ENCODE results near the gene ONECUT3.
A peak's percentile ranks its signal among the peaks of the same experiment; 100 is the strongest.

Gene ONECUT3

GRCh38 chr19:1765904-1766799, 12.8 kb downstream of the ONECUT3 start:
- peaks cover 10% of the 10 kb centered on the region for H3K9me3 ChIP-seq (ENCODE audit: control insufficient read depth, insufficient read depth, low read depth, low read length)
- H3K36me3 ChIP-seq (ENCODE audit: control insufficient read depth, insufficient read depth, low read length) = no peaks in the 10 kb centered on the region
- no peak overlapping the region for H3K9ac ChIP-seq (ENCODE audit: low read length)
- H3K4me1 ChIP-seq (ENCODE audit: control insufficient read depth, insufficient read depth, low read length) = peaks cover 19% of the 10 kb centered on the region
- peaks cover 98% of the 10 kb centered on the region for H3K27me3 ChIP-seq (ENCODE audit: control insufficient read depth, insufficient read depth, low read length)
- peak overlapping the region; percentile 18; the same call in 1 of the 2 replicates for H3K4me3 ChIP-seq (ENCODE audit: low read depth, low read length)
- no peak overlapping the region for H3K27ac ChIP-seq (ENCODE audit: low read depth, low read length)

- H3K4me3 ChIP-seq (ENCODE audit: low read depth, low read length) = peak overlapping the region; percentile 18; the same call in 1 of the 2 replicates
These were observed 13.6 kb downstream of the ONECUT3 start for GRCh38 chr19:1766800-1767352.

GRCh38 chr19:1767464-1767933, 14.2 kb downstream of the ONECUT3 start:
- Histone ChIP-seq H3K4me1 (ENCODE audit: control insufficient read depth, insufficient read depth, low read length) (peaks cover 19% of the 10 kb centered on the region), H3K27me3 (ENCODE audit: control insufficient read depth, insufficient read depth, low read length) (peaks cover 94% of the 10 kb centered on the region), H3K9ac (ENCODE audit: low read length) (no peak overlapping the region), H3K27ac (ENCODE audit: low read depth, low read length) (no peak overlapping the region), H3K4me3 (ENCODE audit: low read depth, low read length) (0 out of 2 replicates have a peak overlapping the region, but pooled peaks have one; percentile 18), H3K36me3 (ENCODE audit: control insufficient read depth, insufficient read depth, low read length) (no peaks in the 10 kb centered on the region), H3K9me3 (ENCODE audit: control insufficient read depth, insufficient read depth, low read depth, low read length) (peaks cover 14% of the 10 kb centered on the region)

More at GRCh38 chr19:1766800-1767352, 13.6 kb downstream of the ONECUT3 start:
- Histone ChIP-seq H3K4me1 (ENCODE audit: control insufficient read depth, insufficient read depth, low read length) (peaks cover 19% of the 10 kb centered on the region), H3K27ac (ENCODE audit: low read depth, low read length) (no peak overlapping the region), H3K9ac (ENCODE audit: low read length) (no peak overlapping the region), H3K36me3 (ENCODE audit: control insufficient read depth, insufficient read depth, low read length) (no peaks in the 10 kb centered on the region), H3K9me3 (ENCODE audit: control insufficient read depth, insufficient read depth, low read depth, low read length) (peaks cover 14% of the 10 kb centered on the region), H3K27me3 (ENCODE audit: control insufficient read depth, insufficient read depth, low read length) (peaks cover 97% of the 10 kb centered on the region)

GRCh38 chr19:1768248-1768647, 14.9 kb downstream of the ONECUT3 start:
- H3K27ac ChIP-seq (ENCODE audit: low read depth, low read length) = no peak overlapping the region
- H3K36me3 ChIP-seq (ENCODE audit: control insufficient read depth, insufficient read depth, low read length) = no peaks in the 10 kb centered on the region
- H3K4me3 ChIP-seq (ENCODE audit: low read depth, low read length) = no peak overlapping the region
- no peak overlapping the region for H3K9ac ChIP-seq (ENCODE audit: low read length)
- H3K9me3 ChIP-seq (ENCODE audit: control insufficient read depth, insufficient read depth, low read depth, low read length) = peaks cover 14% of the 10 kb centered on the region
- peaks cover 93% of the 10 kb centered on the region for H3K27me3 ChIP-seq (ENCODE audit: control insufficient read depth, insufficient read depth, low read length)
- H3K4me1 ChIP-seq (ENCODE audit: control insufficient read depth, insufficient read depth, low read length) = peaks cover 19% of the 10 kb centered on the region

DNA sequence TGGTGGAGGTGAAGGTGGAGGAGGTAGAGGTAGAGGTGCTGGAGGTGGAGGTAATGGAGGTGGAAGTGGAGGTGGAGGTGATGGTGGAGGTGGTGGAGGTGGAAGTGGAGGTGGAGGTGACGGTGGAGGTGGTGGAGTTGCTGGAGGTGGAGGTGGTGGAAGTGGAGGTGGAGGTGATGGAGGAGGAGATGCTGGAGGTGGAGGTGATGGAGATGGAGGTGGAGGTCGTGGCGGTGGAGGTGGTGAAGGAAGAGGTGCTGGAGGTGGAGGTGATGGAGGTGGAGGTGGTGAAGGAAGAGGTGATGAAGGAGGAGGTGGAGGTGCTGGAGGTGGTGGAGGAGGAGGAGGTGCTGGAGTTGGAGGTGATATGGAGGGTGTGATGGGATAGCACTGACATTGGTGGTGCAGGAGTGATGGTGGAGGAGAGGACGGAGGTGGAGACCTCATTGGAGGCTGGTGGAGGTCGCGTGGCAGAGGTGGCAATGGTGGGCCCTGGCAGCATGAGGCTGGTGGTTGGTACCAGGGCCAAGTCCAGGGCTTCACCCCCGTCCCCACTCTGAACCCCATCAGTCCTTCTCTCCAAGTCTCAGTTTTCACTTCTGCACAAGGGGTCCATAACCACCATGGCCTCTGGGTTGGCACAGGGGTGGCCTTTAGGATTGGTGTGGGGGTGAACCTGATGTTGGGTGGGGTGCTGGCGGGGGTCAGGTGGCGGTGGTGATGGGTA, 15.8 kb downstream of the ONECUT3 start:
- Histone ChIP-seq H3K27ac (ENCODE audit: low read depth, low read length) (no peak overlapping the region), H3K4me1 (ENCODE audit: control insufficient read depth, insufficient read depth, low read length) (peaks cover 19% of the 10 kb centered on the region), H3K9me3 (ENCODE audit: control insufficient read depth, insufficient read depth, low read depth, low read length) (peaks cover 14% of the 10 kb centered on the region), H3K27me3 (ENCODE audit: control insufficient read depth, insufficient read depth, low read length) (peaks cover 93% of the 10 kb centered on the region), H3K4me3 (ENCODE audit: low read depth, low read length) (no peak overlapping the region), H3K36me3 (ENCODE audit: control insufficient read depth, insufficient read depth, low read length) (no peaks in the 10 kb centered on the region), H3K9ac (ENCODE audit: low read length) (no peak overlapping the region)

GRCh38 chr19:1769645-1769985, 16.3 kb downstream of the ONECUT3 start:
- no peak overlapping the region for H3K4me3 ChIP-seq (ENCODE audit: low read depth, low read length)
- H3K9me3 ChIP-seq (ENCODE audit: control insufficient read depth, insufficient read depth, low read depth, low read length) = peaks cover 14% of the 10 kb centered on the region
- H3K36me3 ChIP-seq (ENCODE audit: control insufficient read depth, insufficient read depth, low read length) = no peaks in the 10 kb centered on the region
- no peak overlapping the region for H3K9ac ChIP-seq (ENCODE audit: low read length)
- H3K4me1 ChIP-seq (ENCODE audit: control insufficient read depth, insufficient read depth, low read length) = peaks cover 19% of the 10 kb centered on the region
- H3K27ac ChIP-seq (ENCODE audit: low read depth, low read length) = no peak overlapping the region
- peaks cover 93% of the 10 kb centered on the region for H3K27me3 ChIP-seq (ENCODE audit: control insufficient read depth, insufficient read depth, low read length)

DNA sequence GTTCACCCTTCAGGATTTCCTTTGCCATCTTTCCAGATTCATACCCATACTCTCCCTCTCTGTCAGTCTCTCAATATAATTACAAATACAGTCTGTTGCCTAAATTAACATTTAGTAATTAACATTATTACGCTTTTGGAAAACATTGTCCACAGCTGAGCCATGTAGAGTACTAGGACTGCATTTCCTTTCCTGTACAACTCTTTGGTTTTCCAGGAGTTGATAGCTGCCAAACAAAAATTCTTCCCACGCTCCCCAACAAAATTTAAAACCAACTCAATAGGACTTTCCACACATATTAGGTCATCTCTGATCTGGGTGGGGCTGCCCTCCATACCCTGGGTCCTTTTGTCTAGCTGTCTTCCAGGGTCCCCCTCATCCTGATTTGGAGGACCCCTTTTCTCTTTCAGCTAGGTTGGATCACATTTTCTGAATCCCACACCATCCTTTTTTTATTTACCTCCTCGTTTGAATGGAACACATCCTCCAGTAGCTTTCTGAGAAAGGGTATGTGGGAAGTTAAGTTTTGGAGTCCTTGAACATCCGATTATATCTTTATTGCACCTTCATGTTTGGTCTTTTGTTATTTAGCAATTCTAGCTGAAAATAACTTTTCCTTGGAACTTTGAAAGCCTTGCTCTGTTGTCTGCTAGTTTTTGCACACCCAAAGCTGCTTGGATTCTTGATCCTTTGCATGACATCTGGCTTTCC, 17.7 kb downstream of the ONECUT3 start:
- Histone ChIP-seq H3K36me3 (ENCODE audit: control insufficient read depth, insufficient read depth, low read length) (no peaks in the 10 kb centered on the region), H3K9me3 (ENCODE audit: control insufficient read depth, insufficient read depth, low read depth, low read length) (peaks cover 14% of the 10 kb centered on the region), H3K4me3 (ENCODE audit: low read depth, low read length) (no peak overlapping the region), H3K27ac (ENCODE audit: low read depth, low read length) (no peak overlapping the region), H3K27me3 (ENCODE audit: control insufficient read depth, insufficient read depth, low read length) (peaks cover 92% of the 10 kb centered on the region), H3K4me1 (ENCODE audit: control insufficient read depth, insufficient read depth, low read length) (peaks cover 13% of the 10 kb centered on the region), H3K9ac (ENCODE audit: low read length) (no peak overlapping the region)

- Histone ChIP-seq H3K27ac (ENCODE audit: low read depth, low read length) (no peak overlapping the region), H3K9ac (ENCODE audit: low read length) (no peak overlapping the region), H3K27me3 (ENCODE audit: control insufficient read depth, insufficient read depth, low read length) (peaks cover 92% of the 10 kb centered on the region)
These were observed 19.9 kb downstream of the ONECUT3 start for GRCh38 chr19:1773184-1773583.

DNA sequence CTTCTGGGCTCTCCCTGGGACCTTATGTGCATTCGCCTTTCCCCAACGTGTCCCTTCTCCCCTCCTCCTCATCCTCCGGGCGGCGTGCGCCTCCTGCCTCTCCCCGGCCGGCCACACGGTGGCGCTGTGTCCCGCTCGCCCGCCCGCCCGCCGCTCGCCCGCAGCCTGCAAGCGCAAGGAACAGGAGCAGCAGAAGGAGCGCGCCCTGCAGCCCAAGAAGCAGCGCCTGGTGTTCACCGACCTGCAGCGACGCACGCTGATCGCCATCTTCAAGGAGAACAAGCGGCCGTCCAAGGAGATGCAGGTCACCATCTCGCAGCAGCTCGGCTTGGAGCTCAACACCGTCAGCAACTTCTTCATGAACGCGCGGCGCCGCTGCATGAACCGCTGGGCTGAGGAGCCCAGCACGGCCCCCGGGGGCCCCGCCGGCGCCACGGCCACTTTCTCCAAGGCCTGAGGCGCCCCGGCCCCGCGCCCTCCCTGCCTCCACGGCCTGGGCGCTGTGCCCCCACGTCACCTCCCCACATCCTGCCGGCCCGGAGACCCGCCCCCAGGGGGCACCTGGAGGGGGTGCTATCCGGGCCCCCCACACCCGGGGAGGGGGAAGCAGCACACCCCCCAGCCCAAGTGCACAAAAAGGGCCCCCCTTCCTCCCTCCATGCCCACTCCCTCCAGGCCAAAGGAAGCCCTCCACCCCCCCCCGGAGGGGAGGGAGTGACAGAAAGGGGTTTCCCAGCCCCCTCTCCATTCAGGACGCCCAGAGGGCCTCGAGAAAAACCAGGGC, 21.9 kb downstream of the ONECUT3 start:
- Histone ChIP-seq H3K9me3 (ENCODE audit: control insufficient read depth, insufficient read depth, low read depth, low read length) (peaks cover 14% of the 10 kb centered on the region), H3K4me3 (ENCODE audit: low read depth, low read length) (peak overlapping the region; percentile 58), H3K9ac (ENCODE audit: low read length) (no peak overlapping the region), H3K27me3 (ENCODE audit: control insufficient read depth, insufficient read depth, low read length) (peaks cover 92% of the 10 kb centered on the region), H3K4me1 (ENCODE audit: control insufficient read depth, insufficient read depth, low read length) (peaks cover 6% of the 10 kb centered on the region), H3K36me3 (ENCODE audit: control insufficient read depth, insufficient read depth, low read length) (no peaks in the 10 kb centered on the region), H3K27ac (ENCODE audit: low read depth, low read length) (no peak overlapping the region)

More at GRCh38 chr19:1773184-1773583, 19.9 kb downstream of the ONECUT3 start:
- no peaks in the 10 kb centered on the region for H3K36me3 ChIP-seq (ENCODE audit: control insufficient read depth, insufficient read depth, low read length)
- no peak overlapping the region for H3K4me3 ChIP-seq (ENCODE audit: low read depth, low read length)
- peaks cover 14% of the 10 kb centered on the region for H3K9me3 ChIP-seq (ENCODE audit: control insufficient read depth, insufficient read depth, low read depth, low read length)
- no peaks in the 10 kb centered on the region for H3K4me1 ChIP-seq (ENCODE audit: control insufficient read depth, insufficient read depth, low read length)
